NCI-H2107 (cell line): ENCODE results near the gene PEF1.
A peak's percentile ranks its signal among the peaks of the same experiment; 100 is the strongest.

Experiments used
- DNase-seq: peaks from one replicate; lab custom pipeline; 2025; lab: John Stamatoyannopoulos, UW

Gene PEF1

DNA sequence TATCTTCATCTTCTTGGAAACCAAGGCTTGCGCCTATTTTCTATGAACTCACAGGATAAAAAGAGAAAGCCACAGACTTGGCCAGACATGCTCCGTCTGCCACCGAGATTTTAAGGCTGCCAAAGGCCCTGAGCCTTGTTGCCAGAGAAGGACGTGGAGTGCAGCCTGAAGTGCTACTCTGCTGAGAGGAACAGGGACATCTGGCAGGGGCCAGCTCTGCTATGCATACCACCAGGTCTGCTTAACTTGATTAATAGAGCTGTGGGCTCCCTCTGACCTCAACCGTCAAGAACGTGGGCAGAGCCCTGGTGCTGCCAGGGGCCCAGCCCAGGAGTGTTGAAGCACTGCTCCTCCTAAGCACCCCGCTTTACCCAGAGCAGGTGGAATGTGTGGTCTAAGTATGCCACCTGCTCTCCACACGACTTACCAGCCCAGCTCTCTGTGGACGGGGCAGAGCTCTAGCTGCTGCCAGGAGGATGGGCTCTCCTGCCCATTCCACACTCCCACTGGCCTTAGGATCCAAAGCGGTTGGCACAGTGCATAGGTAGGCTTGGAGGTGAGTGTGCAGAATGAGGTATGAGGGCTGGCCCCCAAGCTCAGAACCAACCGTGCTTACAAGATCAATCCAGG, 16.6 kb downstream of the PEF1 start:
- no peak for DNase-seq

DNA sequence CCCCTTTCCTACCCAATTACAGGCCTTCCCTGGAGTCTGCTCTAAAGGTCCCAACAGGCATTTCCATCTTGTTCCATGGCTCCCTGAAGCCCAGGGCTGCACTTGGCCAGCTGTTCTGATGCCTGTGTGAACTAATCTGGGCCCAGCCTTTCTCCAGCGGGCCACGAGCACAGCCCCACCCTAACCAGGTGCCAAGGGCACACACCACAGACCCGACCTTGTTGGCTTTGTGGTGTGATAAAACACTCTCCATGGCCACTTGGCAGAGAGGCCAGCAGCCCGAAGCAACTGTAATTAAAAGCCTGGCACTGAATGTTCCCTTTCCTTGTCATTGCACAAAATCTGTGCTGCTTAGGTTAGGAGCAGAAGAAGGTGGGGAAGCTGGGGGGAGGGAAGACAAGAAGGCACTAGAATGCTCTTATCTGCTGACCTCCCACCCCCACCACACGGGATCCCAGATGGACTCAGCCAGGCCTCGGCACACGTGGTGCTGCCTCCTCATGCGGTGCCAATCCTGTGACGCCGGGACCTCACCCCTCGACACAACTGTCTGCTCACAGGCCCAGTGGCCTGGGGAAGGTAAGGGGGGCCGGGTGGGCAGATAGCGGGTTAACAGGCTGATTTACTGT, 17.3 kb downstream of the PEF1 start:
- no peak for DNase-seq

DNA sequence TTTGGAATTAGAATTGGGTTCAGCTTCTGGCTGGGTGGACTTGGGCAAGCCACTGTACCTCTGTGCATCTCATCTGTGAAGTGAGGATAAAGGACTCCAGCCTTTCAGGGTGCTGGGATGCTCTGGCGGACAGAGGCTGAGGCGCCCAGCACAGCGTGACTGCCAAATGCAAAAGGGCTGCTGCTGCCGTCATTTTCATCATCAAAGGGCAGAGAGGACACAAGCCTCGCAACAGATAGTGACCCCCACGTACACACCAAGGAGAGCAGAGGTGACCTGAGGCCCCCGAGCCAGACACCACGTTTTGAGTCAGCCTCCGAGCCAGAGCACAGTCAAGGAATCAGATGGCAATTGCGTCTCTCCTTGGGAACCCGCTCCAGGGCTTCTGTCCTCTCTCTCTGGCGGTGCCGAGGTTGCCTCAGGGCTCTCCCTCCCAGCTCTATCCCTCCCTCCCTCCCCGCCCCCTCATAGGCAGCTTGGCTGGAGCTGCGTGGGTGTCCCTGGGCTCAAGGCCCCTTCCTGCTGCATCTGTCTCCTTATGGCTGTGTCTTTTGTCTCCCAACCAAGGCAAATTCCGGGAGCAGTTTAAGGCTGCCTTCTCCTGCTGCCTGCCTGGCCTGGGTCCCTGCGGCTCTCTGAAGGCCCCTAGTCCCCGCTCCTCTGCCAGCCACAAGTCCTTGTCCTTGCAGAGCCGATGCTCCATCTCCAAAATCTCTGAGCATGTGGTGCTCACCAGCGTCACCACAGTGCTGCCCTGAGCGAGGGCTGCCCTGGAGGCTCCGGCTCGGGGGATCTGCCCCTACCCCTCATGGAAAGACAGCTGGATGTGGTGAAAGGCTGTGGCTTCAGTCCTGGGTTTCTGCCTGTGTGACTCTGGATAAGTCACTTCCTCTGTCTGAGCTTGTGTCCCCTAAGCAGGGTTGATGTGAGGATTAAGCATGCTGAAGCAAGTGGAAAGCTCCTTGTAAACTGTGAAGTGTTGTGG, 18.2 kb downstream of the PEF1 start:
- no peak for DNase-seq

DNA sequence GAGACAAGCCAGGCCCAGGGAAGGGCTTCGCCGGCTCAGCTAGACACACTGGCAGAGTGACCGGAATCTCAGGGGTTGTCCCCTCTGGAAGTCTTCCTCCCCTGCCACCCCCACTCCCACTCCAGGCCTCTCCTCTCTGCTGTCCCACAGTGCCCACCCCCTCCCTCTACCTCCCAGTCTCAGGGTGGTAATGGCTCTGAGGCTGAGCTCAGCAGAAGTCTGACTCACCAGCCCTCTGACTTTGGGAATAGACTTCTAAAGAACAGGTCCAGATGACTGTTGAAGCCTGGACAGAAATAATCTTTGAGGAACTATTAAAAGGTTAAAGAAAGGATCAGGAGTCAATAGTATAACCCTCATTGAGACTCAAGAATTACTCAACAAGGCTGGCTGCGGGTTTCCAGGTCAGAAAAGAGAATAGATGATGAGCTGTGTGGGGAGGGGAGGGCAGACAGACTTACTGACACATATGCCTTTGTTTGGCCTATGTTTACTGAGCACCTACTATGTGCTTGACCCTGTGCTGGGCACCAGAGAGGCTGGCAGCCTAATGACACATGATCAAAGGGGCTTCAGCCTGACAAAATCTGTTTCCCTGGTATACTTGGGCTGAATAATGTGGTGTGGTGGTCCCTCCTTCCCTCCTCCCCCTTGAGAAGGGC, 19.0 kb downstream of the PEF1 start:
- DNase-seq: no peak

DNA sequence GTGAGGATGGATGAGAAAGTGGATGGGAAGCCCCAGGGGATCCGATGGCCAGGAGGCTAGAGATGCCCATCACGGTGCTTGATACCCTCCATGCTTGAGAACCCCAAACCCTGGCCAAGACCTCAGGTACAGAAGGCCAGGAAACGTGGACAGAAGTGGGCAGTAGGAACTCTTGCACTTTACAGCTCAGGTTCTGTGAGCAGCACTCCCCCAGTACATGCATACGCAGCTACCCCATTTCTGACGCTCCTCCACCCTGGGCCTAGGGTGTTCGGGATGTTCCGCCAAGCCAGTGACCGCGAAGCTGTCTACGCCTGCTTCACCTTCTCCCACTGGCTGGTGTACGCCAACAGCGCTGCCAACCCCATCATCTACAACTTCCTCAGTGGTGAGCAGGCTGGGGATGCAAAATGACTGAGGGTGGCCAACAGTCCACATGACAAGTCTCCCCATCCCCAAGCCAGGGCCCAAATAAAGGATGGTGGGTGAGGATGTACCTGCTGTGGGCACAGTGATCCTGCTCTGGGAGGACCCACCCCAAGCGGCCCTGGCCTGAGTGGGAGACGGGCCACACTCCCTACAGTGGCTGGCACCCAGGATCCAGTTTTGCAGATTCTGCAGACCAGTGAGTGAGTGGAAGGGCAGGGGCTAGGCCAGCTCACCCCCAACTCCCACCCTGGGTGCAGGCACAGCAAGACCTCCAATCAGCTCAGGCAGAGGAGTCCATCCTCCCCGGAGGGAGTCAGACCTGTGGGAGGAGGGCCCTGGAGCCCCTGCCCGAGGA, 19.8 kb downstream of the PEF1 start:
- DNase-seq: no peak

DNA sequence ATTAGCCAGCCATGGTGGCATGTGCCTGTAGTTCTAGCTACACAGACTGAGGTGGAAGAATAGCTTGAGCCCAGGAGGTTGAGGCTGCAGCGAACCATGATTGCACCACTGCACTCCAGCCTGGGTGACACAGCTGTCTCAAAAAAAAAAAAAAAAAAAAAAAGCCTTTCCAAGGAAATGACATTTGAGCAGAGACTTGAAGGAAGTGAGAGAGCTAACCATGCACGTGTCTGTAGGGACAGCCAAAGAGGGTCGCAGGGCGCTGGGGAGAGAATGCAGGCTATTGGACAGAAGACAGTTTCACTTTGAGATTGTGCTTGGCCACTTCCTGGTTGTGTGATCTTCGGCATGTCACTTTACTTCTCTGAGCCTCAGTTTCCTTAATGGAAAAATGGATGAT, 20.4 kb downstream of the PEF1 start:
- DNase-seq: no peak

DNA sequence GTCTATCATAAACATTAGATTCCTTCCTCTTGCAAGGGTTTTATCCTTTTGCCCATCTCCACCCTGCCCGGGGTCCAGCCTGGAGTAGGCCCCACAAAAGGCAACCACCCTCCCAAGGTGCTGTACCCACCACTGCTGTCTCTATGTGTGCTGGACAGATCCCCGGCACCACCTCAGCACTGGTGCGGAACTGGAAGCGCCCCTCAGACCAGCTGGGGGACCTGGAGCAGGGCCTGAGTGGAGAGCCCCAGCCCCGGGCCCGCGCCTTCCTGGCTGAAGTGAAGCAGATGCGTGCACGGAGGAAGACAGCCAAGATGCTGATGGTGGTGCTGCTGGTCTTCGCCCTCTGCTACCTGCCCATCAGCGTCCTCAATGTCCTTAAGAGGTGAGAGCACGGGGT, 21.3 kb downstream of the PEF1 start:
- no peak for DNase-seq

DNA sequence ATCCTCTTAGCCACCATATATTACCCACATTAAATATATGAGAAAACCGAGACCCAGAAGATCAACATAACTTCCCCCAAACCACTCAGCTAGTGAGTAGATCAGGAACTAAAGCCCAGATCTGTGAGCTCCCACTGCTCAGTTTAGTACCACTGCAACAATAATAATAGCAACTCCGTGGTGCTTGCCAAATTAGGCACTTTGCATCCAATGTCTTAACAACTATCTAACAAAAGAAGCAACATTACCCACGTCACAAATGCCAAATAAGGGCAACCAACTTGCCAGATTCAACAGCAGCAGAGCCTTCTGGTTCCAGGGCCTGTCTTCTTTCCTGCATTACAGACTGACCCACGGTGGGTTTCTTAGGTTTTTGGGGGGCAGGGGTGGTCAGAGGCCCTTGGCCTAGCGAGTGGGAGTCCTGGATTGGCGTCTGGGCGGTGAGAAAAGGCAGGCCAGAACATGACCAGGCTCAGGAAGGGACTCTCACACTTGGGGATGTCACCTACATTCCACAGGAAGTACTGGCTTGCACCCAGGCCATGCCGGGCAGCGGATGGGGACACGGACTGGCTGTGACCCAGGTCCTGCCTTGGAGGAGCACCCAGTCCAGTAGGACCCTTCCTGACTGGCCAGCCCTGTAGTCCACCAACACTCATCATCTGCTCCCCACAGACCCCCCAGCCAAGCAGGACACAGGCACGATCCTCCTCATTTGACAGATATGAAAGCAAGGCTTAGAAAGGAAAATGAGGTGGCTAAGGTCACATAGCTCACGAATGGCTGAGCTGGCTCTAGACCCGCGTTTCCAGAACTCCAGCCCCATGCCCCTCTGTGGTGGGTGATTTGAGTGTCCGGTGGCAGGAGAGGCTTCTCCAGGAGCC, 22.6 kb downstream of the PEF1 start:
- no peak for DNase-seq

DNA sequence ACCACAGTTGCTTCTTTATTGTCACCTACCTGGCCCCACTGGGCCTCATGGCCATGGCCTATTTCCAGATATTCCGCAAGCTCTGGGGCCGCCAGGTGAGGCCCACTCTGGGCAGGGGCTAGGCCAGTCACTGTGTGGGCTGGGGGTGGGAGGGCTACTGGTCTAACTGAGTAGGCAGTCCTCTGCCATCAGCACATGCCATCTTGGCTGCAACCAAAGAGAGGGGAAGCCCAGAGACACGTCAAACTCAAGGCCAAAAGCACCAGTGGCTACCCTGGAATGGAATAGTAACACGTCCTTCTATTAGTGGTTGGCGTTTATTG, 23.2 kb downstream of the PEF1 start:
- DNase-seq: no peak

DNA sequence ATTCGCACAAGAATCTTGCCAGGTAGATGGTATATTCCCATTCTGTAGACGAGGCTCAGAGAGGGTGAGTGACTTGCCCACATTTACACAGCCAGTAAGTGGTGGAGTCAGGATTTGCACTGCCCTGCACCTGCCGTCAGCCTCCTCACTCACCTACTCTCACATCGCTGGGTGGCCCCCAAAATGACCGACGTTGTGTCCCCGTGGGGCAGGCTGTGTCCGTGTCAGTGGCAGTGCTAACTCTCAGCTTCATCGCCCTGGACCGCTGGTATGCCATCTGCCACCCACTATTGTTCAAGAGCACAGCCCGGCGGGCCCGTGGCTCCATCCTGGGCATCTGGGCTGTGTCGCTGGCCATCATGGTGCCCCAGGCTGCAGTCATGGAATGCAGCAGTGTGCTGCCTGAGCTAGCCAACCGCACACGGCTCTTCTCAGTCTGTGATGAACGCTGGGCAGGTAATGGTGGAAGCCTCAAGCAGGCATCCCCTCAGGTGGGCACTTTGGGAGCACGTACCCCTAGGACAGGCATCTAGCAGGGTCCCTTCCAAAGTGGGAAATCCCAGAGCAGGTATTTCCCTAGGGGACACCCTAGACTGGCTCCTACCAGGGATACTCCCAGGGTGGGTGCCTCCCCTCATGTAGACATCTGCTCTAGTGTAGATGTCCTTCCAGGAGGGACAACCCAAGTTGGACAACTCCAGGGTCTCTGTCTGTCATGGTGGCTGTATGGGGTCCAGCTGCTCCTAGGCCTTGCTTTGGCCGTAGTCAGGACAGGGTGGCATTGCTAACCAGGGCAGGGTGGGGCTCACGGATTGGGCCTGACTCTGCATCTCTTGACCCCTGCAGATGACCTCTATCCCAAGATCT, 23.8 kb downstream of the PEF1 start:
- no peak for DNase-seq

DNA sequence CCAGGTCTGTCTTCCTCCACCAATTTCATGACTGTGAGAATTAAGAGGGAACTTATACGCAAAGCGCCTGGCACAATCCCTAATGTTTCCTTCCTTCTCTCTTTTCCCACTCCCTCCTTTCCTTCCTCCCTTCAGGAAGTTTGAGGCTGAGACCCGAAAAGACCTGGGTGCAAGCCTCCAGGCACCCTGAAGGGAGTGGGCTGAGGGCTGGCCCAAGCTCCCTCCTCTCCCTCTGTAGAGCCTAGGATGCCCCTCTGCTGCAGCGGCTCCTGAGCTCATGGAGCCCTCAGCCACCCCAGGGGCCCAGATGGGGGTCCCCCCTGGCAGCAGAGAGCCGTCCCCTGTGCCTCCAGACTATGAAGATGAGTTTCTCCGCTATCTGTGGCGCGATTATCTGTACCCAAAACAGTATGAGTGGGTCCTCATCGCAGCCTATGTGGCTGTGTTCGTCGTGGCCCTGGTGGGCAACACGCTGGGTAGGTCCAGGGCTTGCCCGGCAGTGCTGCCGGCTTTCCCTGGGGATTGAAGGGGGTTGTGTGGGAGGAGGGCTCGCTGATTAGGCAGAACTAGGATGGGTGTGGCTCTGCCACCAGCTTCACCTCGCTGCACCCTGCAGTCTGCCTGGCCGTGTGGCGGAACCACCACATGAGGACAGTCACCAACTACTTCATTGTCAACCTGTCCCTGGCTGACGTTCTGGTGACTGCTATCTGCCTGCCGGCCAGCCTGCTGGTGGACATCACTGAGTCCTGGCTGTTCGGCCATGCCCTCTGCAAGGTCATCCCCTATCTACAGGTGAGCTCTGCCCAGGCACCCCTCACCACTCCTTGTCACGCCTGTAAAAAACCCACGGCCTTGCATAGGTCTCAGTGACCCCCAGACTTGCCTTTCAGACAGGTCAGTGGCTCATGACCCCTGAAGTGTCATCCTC, 25.5 kb downstream of the PEF1 start:
- no peak for DNase-seq

DNA sequence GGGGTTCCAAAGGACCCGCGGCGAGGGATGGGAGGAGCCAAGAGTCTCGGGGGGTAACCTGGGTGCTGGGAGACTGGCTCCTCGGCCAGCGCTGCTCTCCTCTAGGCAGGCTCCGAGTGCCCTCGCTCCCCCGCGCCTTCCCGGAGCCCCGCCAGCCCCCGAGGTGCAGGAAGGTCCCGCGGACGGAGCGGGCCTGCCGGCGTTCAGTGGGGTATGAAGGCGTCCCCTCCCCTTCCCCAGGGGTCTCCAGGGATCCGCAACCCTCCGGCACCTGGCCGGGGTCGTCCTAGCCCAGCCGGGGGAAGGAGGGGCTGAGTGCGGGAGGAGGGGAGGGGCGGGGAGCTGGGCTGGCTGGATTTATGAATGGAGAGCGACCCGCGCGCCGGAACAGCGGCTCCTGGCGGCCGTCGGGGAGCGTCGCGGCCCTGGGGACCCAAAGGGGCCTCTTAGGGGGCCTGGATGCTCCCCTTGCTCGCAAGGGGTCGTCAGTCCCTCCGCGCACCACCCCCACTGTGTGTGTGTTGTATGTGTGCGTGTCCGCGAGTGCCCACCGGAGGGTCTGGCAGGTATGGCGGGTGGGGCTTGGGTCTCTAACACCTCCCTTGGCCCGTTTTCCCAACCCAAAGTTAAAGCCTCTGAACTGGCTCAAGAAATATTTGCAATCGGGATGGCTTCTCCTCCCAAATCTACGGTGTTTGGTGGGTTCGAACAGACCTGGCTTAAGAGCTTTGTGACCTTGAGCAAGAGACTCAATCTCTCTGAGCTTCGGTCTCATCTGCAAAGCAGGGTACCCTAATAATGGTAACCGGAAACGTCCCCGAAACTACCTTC, 26.5 kb downstream of the PEF1 start:
- DNase-seq: peak; percentile 54

DNA sequence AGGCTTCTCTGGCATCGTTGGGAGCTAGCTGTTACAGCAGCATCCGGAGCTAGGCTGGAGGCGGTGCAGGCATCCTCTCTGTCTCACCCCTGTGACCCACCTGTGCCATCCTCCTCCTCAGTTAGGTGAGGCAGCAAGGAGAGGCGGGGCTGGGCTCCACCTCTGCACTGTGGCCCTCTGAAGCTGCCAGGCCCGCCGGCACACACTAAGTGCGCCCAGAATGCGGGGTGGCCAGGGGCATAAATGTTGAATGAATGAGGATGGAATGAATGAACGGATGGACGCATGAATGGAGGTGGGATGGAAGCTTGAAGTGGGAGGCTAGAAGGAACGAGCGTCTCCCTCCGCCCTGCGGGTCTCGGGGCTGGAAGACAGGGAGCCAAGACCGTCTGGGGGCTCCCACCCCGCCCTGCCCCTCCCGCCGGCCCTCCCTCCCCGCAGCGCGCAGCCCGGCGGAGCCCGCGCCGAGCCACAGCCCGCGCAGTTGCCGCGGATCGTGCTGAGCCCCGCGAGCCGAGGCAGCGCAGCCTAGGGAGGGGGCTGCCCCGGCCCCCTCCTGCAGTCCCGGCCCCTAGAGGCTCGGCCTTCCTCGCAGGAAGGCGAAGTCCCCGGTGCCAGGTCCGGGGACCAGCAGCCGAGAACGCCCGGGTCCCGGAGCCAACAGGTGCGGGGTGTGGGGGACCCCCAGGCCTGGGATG, 27.3 kb downstream of the PEF1 start, which contains the start of gene HCRTR1:
Gene HCRTR1 (plus strand): TSS at position 472 of the 698 bp plus-strand sequence. CDS start 1,504 bp downstream, outside the sequence.
- no peak for DNase-seq

DNA sequence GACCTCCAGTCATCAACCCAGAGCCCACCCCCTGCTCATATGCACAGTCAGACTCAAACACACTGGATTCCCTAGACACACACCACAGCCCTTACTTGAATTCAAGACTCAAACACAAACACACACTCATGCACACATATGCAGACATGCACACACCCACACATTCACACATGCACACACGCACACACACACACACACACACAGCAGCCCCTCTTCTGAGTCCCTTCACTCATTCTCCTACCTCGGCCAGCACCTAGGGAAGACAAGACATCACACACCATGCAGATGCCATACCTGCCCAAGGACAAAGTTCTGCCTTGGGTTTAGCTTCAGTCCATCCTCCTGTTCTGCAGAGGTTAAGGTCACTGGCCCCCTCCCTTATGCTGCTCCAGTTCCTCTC, 28.7 kb downstream of the PEF1 start:
- DNase-seq: no peak

DNA sequence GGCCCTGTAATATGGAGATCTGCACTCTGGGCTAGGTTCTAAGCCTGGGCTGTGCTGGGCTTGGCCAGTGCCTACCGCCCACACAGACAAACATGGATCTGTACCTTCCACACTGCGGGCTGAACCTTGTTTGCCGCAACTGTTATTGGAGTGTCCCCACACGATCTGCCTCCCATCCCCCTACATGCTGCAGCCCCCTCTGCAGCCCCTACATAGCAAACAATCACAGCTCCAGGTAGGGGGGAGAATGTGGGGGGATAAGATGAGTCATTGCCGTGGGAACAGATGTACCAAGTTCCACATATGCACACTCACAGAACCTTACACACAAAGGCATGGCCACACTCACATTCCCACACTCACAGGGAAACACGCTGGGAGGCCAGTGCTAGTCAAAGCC, 29.3 kb downstream of the PEF1 start:
- no peak for DNase-seq

DNA sequence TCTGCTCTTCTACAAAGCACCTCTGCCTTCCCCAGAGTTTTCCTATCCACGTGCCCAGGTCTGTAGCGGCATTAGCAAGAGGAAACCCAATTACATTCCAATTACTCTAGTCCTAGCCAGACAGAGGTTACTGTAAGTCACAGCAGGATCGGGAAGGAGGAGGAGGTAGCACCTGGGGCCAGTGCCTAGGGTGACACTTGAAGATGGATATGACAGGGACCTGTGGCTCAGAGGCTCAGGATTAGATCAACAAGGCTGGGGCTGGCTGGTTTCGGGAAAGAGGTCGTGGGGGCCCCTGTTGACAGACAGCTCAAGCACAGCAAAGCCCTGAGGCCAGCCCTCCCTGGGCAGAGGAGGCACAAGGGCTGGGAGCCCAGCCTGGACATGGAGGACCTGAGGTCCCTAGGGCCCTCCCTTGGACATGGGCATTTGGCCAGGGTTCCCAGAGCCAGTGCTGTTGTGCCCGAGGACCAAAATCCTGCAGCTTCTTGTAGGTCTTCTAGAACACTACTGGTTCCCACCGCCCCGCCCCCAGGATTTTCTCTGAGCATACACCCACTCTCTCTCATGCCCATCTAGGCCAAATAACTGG, 30.2 kb downstream of the PEF1 start:
- no peak for DNase-seq
